WTC11 (cell line): Measurements from ENCODE around the gene CDPF1.

ENCODE experiments used
- ATF3 ChIP-seq: sonication (generic); formaldehyde crosslinking; conservative IDR thresholded peaks from 2 replicates; pipeline ENCODE4 v1.8.1; 2022; ENCODE audit warnings: mild to moderate bottlenecking, missing genetic modification reagents
- CREB1 ChIP-seq: sonication (generic); formaldehyde crosslinking; IDR thresholded peaks from 2 replicates; pipeline ENCODE4 v1.8.0; 2023; ENCODE audit warnings: mild to moderate bottlenecking, missing genetic modification reagents
- HMGXB4 ChIP-seq: sonication (generic); formaldehyde crosslinking; IDR thresholded peaks from 2 replicates; pipeline ENCODE4 v1.8.1; 2023; ENCODE audit warnings: mild to moderate bottlenecking, moderate library complexity, missing genetic modification reagents
- NFATC4 ChIP-seq: fragments of 250-450 bp; sonication (Bioruptor Pico); IDR thresholded peaks from 2 replicates; pipeline ENCODE4 v1.9.0; 2021; ENCODE audit warnings: mild to moderate bottlenecking
- NR2C2 ChIP-seq: sonication (generic); formaldehyde crosslinking; IDR thresholded peaks from 2 replicates; pipeline ENCODE4 v1.8.0; 2022; ENCODE audit warnings: mild to moderate bottlenecking, missing genetic modification reagents
- NR3C1 ChIP-seq: sonication (generic); formaldehyde crosslinking; conservative IDR thresholded peaks from 2 replicates; pipeline ENCODE4 v1.8.1; 2023; ENCODE audit warnings: low read depth, mild to moderate bottlenecking, missing genetic modification reagents
- PREB ChIP-seq: sonication (generic); formaldehyde crosslinking; IDR thresholded peaks from 2 replicates; pipeline ENCODE4 v1.8.1; 2022; ENCODE audit warnings: mild to moderate bottlenecking, missing genetic modification reagents, moderate library complexity, borderline replicate concordance
- SP1 ChIP-seq: sonication (generic); formaldehyde crosslinking; conservative IDR thresholded peaks from 2 replicates; pipeline ENCODE4 v1.8.1; 2022; ENCODE audit warnings: missing genetic modification reagents
- TF ChIP-seq, protein P1 (sequence below): sonication (generic); formaldehyde crosslinking; IDR thresholded peaks from 2 replicates; pipeline ENCODE4 v1.8.0; 2022; ENCODE audit warnings: mild to moderate bottlenecking, missing genetic modification reagents
- TF ChIP-seq, protein P2 (sequence below): fragments of 200-600 bp; IDR thresholded peaks from 2 replicates; pipeline ENCODE4 v1.8.0; 2022; ENCODE audit warnings: antibody characterized with exemption
- TF ChIP-seq, protein P3 (sequence below): sonication (generic); formaldehyde crosslinking; IDR thresholded peaks from 2 replicates; pipeline ENCODE4 v1.8.0; 2022; ENCODE audit warnings: mild to moderate bottlenecking, missing genetic modification reagents
- TF ChIP-seq, protein P4 (sequence below): sonication (generic); formaldehyde crosslinking; IDR thresholded peaks from 2 replicates; pipeline ENCODE4 v1.8.1; 2023; ENCODE audit warnings: mild to moderate bottlenecking, missing genetic modification reagents

DNA sequence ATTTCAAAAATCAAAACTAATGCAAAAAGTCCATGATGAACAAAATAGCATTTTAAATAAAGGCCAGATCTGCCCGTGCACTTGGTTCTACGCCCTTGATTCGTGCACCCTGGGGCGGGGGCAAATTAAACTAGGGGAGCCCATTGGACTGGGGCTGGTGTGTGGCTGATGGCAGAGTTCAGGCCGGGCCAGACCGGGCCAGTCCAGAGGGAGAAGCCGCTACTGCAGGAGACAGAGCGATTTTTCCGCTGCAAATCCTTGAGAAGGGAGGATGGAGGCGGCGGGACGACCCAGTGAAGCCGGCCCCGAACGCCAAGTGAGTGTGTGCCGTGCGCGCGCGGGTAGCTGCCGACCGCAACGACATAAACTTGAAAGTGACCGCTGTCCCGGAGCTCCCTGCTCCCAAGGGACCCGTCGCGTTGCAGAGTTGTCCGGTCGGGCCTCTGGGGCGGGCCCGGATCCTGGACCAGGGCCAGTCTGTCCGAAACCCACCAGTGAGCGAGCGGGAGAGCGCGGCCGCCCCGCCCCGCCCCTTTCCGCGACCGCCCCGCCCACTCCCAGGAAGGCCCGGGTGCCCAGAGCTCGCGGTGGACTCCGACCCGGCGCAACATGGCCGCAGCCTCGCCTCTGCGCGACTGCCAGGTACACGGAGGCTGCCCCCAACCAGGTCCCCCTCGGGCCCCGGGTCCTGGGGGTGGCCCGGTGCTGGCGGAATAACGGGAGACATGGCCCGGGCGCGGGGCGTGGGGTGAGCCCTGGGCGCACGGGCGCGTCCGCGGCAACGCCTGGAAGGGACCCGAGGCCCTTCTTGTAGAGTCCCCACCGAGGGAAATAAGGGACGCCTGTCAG lies 17.6 kb upstream of the CDPF1 start, which contains the start of gene TTC38:
- TF ChIP-seq, protein P1, sequence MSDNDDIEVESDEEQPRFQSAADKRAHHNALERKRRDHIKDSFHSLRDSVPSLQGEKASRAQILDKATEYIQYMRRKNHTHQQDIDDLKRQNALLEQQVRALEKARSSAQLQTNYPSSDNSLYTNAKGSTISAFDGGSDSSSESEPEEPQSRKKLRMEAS (CRISPR knock-in tag), result no peak
- TF ChIP-seq, protein P2, sequence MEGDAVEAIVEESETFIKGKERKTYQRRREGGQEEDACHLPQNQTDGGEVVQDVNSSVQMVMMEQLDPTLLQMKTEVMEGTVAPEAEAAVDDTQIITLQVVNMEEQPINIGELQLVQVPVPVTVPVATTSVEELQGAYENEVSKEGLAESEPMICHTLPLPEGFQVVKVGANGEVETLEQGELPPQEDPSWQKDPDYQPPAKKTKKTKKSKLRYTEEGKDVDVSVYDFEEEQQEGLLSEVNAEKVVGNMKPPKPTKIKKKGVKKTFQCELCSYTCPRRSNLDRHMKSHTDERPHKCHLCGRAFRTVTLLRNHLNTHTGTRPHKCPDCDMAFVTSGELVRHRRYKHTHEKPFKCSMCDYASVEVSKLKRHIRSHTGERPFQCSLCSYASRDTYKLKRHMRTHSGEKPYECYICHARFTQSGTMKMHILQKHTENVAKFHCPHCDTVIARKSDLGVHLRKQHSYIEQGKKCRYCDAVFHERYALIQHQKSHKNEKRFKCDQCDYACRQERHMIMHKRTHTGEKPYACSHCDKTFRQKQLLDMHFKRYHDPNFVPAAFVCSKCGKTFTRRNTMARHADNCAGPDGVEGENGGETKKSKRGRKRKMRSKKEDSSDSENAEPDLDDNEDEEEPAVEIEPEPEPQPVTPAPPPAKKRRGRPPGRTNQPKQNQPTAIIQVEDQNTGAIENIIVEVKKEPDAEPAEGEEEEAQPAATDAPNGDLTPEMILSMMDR, result no peak
- TF ChIP-seq, protein P3, sequence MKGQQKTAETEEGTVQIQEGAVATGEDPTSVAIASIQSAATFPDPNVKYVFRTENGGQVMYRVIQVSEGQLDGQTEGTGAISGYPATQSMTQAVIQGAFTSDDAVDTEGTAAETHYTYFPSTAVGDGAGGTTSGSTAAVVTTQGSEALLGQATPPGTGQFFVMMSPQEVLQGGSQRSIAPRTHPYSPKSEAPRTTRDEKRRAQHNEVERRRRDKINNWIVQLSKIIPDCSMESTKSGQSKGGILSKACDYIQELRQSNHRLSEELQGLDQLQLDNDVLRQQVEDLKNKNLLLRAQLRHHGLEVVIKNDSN, result no peak
- no peak for TF ChIP-seq NR3C1 (CRISPR knock-in tag)
- TF ChIP-seq SP1 (CRISPR knock-in tag), result peak; percentile 67; the same call in 1 of the 2 replicates
- TF ChIP-seq NR2C2 (CRISPR knock-in tag), result no peak
- TF ChIP-seq, protein P4, sequence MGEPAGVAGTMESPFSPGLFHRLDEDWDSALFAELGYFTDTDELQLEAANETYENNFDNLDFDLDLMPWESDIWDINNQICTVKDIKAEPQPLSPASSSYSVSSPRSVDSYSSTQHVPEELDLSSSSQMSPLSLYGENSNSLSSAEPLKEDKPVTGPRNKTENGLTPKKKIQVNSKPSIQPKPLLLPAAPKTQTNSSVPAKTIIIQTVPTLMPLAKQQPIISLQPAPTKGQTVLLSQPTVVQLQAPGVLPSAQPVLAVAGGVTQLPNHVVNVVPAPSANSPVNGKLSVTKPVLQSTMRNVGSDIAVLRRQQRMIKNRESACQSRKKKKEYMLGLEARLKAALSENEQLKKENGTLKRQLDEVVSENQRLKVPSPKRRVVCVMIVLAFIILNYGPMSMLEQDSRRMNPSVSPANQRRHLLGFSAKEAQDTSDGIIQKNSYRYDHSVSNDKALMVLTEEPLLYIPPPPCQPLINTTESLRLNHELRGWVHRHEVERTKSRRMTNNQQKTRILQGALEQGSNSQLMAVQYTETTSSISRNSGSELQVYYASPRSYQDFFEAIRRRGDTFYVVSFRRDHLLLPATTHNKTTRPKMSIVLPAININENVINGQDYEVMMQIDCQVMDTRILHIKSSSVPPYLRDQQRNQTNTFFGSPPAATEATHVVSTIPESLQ, result no peak
- TF ChIP-seq PREB (CRISPR knock-in tag), result no peak
- no peak for TF ChIP-seq NFATC4 (CRISPR knock-in tag)
- TF ChIP-seq HMGXB4 (CRISPR knock-in tag), result no peak
- no peak for TF ChIP-seq ATF3 (CRISPR knock-in tag)
- peak; percentile 13; the same call in 1 of the 2 replicates for TF ChIP-seq CREB1 (CRISPR knock-in tag)
